Measurements from ENCODE around the gene RBP4.

Gene RBP4

GRCh38 chr10:93596539-93596938 lies 4.5 kb downstream of the RBP4 start:
- DNase-seq (ENCODE audit: low read depth, low spot score), result no peak

DNA sequence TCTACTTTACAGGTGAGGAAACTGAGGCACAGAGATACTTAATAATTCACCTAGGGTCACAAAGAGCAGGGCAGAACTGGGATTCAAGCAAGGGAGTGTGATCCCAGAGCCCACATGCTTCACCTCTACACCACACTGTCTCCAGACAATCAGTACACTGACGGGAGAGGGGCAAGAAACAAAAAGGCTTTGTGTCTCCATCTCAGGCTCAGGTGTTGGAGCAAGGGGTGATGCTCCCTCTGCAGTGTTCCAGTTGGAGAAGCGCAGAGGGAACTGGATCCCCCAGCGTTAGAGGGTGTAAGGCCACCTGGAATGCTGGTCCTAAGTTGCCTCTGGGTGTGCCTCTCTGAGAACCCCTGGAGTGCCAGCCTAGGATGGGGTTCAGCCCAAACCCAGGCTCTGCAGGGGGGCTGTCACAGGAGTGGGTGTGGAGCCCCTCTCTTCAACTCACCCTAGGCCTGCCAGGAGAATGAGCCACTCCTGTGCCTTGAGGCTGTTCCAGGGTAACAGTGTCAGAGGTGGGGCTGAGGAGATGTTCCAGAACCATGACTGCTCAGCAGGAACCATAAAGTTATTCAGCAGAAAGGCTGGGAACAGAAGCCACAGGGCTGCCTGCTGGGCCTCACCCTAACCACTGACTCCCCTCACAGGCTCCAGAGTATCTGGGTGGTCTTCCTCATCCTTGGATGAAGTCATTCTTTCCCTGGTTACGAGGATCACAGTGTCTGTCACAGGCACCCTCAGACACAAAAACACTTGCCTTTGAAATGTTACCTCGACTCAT lies 5.5 kb downstream of the RBP4 start:
- no peak for DNase-seq (ENCODE audit: low read depth, low spot score)

- no peak for DNase-seq (ENCODE audit: low read depth, low spot score)
Measured at GRCh38 chr10:93594518-93594917, 6.5 kb downstream of the RBP4 start.

DNA sequence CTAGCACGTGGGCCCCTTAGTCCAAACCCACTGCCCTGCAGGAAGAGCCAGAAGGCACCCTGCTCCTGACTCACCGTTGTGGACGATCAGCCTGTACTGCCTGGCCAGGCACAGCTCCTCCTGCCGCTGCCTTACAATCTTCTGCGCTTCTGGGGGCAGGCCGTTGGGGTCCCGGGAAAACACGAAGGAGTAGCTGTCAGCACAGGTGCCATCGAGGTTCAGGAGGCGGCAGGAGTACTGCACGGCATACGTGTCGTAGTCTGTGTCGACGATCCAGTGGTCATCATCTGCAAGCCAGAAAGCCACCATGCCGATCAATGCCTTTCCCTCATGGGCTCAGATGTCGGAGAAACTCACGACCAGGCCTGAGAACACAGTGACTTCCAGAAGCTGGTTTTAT lies 7.3 kb downstream of the RBP4 start:
- DNase-seq (ENCODE audit: low read depth, low spot score), result no peak

DNA sequence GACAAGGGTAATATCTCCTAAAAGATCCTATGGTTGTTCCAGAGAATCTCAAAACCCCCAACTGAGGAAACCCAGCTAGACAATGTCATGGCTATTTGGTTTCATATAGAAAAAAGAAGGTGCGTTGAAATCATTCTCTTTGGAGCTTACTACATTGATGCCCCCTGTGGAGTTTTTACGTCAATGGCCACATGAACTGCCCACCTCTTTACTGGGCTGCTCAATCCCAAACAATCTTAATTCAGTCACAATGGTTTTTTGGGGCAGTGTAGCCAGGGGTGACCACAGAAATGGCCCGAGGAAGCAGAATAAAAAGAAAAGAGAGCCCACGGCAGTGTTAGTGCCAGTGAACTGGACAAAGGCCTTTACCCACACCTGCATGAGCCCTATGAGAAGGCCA lies 7.8 kb downstream of the RBP4 start:
- no peak for DNase-seq (ENCODE audit: low read depth, low spot score)

DNA sequence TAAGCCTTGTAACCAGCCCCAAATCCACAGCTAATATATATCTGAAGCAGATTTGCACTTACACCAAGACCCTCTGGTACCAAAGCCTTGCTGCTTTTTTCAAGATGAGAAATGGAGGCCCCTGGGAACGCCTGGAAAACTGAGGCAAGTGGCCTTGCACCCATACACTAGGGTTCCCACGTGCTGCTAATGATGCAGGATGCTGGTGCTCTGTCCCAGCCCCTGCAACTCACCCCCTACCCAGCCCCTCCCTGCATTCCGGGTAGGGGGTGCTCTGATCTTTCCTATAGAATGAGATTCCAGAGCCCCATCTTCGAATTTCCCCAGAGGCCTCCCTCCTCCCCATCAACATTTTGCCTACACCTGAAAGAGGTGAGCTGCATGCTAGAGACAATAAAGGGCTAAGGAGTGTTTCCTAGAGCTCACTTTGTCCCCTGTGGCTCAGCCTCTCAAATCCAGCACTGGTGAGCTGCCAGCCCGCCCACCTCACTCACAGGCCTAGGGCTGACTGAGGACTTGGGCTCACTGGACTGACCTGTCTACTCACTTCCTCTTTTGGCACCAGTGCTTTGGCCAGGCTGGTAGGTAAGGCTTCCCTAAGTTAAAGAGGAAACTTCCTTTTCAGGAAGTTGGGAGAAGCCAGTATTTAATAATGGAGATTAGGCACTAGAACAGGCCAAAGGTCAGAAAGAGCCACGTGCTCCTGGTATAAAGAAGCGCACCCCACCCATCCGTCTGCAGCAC lies 9.8 kb downstream of the RBP4 start:
- no peak for DNase-seq (ENCODE audit: low read depth, low spot score)

DNA sequence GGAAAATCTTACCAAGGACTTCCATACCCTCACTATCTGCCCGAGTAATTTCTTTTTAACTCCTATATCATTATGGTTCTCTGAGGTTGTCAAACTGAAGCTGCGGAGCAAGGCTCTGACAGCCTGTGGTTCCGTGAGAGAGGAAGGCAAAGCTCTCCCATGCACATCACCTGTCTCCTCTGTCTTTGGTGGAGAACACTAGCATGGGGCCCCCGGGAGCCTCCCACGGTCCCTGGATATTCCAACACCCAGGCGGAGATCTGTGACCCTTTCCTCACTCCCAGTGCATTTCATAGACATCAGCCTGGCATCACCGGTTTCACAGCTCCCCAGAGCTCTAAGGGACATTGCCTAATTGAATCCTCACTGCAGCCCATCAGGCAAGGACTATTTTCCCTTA lies 10.4 kb downstream of the RBP4 start:
- no peak for DNase-seq (ENCODE audit: low read depth, low spot score)

DNA sequence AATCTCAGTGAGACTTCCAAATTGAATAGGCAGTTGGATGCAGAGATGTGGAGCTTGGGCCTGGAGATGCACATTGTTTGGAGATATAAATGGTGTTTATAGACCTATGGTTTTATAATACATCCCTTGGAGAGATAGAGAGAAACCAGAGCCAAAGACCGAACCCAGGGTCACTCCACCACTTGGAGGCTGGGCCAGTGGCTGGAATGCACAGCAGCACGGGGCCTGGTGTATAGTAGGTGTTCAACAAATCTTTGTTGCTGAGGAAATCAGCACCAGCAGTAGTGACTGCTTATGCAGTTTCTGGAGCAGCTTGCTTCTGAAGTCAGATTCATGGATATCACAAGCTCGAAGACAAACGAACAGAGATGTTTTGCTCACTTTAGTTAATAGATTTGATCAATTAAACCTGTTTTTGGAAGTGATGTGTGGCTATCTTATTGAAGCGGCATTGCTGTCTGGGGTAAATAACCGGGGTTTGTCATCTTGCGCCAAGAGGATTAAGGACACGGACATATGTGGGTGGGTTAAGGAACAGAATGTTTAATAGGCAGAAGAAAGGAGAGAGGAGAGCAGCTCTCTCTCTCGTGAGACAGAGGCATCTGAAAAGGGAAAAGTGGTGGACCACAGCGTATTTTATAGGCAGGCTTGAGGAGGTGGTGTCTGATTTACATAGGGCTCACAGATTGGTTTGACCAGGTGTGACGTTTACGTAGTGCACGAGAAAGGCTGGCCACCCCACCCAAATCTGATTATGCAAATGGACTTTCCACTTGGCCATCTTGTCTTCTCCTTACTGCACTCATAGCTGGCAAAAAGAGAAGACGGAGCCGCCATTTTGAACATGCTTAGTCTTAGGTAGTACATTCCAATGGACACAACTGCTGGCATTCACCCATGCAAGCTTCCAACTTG lies 11.1 kb downstream of the RBP4 start:
- DNase-seq (ENCODE audit: low read depth, low spot score), result no peak

DNA sequence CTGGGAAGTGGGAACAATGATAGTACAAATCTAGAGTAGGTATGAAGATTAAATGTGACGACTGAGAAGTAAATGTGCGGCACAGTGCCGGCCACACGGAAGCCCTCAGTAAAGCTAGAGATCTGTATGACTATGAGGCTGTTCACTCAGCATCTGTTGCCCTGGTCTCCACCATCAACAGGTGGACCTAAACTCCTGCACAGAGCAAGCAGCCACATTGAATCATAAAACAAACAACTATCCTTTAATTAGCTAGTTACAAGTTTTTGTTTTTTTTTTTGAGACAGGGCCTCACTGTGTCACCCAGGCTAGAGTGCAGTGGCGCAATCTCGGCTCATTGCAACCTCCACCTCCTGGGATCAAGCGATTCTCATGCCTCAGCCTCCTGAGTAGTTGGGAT lies 16.6 kb downstream of the RBP4 start:
- no peak for DNase-seq (ENCODE audit: low read depth, low spot score)

DNA sequence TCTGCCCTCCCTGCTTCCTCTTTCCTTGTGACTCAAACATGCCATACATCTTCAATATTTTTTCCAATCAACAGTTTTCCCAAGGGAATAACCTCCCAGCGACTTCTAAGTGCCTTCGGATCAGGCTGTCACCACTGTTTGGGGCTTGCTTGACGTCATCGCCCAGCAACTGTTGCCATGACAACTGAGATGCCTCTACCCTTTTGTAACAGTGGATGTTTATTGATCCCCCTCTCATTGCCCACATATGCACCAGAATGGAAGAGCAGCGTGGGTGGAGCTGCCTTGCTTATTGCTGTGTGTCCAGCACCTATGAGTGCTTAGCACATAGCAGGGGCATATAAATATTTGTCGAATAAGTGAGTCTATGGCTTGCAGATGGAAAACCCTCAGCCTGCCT lies 20.2 kb downstream of the RBP4 start:
- no peak for DNase-seq (ENCODE audit: low read depth, low spot score)

- no peak for DNase-seq (ENCODE audit: low read depth, low spot score)
Measured at GRCh38 chr10:93579985-93580711, 20.9 kb downstream of the RBP4 start.

DNA sequence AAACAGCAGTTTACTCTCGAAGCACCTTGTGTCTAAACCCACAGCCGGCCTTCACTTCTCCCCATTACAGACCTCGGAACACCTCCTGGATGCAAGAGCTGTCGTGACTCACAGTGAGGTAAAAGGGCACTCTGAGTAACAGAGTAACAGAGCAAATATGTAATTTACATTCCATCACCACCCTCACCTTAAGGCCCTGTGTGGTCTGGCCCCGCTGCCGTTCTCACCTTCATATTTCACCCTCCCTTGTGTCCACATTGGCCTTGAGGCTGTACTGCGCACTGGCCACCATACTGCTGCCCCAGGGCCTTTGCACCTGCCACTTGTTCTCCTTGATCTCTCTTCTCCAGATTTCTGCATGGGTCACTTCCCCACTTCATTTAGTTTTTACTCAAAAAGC lies 21.9 kb downstream of the RBP4 start:
- no peak for DNase-seq (ENCODE audit: low read depth, low spot score)

- no peak for DNase-seq (ENCODE audit: low read depth, low spot score)
Measured at GRCh38 chr10:93577565-93577964, 23.5 kb downstream of the RBP4 start.

- DNase-seq (ENCODE audit: low read depth, low spot score), result no peak
Measured at GRCh38 chr10:93576888-93577287, 24.1 kb downstream of the RBP4 start.

- DNase-seq (ENCODE audit: low read depth, low spot score), result no peak
Measured at GRCh38 chr10:93573924-93574323, 27.1 kb downstream of the RBP4 start.

DNA sequence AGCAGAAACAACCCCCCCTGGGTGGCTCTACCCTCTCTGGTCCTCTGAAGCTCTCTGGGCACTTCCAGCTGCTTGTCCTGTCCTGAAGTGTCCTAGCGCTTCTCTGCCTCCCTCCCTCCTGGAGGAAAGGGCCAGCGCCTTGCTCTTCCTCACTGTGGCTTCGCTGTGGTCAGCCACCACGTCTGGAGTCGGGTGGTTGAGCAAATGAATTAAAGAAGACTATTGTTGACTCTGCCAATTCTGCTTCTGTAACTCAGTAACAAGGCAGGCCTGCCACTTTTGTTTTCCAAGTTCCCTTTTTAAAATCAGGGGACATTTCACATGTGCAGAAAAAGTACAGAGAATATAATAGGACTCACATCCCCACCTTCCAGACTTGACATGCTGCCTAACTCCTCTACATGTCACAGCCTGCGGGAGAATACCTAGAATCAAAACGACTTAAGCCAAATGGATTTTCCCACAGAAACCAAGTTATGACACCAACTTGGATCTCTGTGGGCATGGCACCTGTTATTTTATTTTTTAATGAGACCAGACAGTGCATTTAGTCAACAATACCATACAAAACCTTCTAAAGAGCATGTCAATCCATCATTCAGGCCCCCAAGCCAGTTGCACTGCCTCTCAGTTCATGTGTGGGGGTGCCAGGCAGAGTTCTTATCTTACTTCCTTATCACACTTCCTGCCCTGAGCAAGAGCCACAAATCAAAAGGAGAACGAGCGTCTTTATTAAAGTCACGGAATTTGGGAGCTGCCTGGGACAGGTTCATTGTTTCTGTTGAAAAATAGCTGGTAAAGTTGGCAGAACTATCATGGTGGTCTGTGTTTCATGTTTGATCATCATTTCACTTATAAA lies 27.8 kb downstream of the RBP4 start:
- DNase-seq (ENCODE audit: low read depth, low spot score), result no peak

DNA sequence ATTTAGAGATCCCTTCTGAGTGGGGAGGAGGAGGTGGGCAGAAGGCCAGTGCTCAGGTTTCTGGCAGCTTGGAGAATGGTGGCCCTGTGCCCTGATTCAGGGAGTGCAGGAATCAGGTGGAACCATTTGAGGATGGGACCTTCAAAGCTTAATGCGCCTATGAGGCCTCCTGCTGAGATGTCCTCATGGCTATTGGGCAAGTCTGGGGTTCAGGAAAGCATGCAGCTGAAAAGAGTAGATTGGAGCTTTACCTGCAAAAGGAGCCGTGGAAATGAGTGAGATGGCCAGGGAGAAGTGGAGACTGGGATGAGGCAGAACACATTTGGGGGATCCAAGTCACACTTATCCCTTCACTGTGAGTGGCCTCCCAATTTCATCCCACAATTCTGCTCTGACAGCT lies 28.4 kb downstream of the RBP4 start:
- DNase-seq (ENCODE audit: low read depth, low spot score), result no peak

DNA sequence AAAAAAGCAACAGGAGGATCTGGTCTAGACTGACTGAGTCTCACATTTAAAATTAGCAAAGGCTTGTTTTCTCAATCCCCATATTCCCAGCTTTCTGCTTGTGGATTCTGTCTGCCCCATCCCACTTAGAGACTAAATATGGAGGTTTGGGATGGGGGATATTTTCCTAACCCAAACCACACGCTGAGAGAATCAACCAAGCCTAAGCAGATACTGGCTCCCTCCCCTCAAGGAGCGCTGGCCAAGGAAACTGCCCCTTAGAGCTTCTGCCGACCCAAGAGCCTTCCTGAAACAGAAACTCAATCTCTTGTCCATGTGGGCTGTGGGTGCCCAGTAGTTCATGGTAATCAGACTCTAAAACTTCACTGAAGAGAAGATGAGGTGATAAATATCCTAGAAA lies 30.7 kb downstream of the RBP4 start:
- no peak for DNase-seq (ENCODE audit: low read depth, low spot score)

DNA sequence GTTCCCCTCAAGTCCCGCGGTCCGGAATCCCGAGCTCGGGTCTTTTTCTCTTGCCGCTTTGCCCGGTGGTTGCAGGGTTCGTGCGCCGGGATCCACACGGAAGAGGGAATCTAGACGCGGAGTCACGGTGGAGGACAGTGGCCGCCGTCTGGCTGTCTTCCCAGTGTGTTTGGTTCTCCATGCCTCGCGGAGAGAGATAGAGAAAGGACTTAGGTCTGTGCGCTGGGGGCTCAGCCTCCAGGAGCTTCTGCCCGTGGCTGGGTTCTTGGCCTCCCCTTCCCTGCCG lies 33.0 kb downstream of the RBP4 start:
- no peak for DNase-seq (ENCODE audit: low read depth, low spot score)

DNA sequence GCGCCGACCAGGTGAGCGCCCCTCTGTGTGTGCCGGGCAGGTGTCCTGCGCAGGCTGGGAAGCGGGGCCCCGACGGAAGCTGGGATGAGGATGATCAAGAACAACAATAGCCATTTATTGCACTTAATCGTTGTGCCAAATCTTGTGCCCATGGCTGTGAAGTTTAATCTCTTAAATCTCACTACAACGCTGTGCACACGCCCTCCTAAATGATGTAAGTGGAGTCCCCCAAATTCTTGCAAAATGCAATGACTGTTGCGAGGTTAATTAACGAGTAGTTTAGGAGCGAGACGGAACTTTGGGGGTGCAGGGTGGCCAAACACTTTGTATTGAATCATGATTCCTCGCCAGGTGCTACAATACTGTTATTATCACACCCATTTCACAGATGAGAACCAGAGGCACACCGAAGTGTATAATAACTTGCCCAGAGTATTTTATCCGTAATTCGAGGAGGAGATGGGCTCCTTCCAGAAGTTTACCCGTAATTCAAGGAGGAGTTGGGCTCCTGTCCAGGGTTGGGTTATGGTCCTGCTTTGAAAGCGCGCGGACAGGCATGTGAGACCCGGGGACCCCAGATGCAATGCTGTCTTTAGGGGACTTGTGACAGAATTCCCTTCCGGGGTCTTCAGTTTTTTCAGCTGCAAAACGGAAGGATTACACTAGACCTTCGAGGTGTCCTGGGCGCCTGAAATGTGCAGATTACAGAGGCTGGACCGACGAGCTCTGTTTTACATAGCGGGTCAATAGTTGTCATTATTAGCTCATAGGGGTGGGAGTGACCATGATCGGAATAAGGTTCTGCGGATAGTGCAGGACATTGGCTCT lies 33.5 kb downstream of the RBP4 start:
- no peak for DNase-seq (ENCODE audit: low read depth, low spot score)
